OCI-LY7 (cell line): Measurements from ENCODE around the gene DIP2C. TPM values are rescaled to one million over a fixed set of nuclear protein-coding genes. Genes with fewer than 3 reads are reported as not detected.

ENCODE experiments used
- BruUV-seq: library from RNA; stranded (reverse); fragments of 400-500 nt; replicated peaks from 2 replicates; lab custom pipeline; 2021; lab: Mats Ljungman, UMichigan
- CTCF ChIA-PET: fragments of 300-600 bp; sonication (Branson Sonifier 250); formaldehyde crosslinking; loops from one replicate; lab custom pipeline; 2022; ENCODE audit warnings: antibody characterized with exemption; ENCODE audit not compliant: unreplicated experiment; lab: Charles Lee
- POLR2A ChIA-PET: fragments of 300-600 bp; sonication (Branson Sonifier 250); formaldehyde crosslinking; loops from one replicate; lab custom pipeline; 2022; ENCODE audit warnings: antibody characterized with exemption; lab: Charles Lee
- DNase-seq: peaks from one replicate; pipeline ENCODE4 v3.0.0-alpha.2; 2015; ENCODE audit warnings: low spot score
- H2AFZ ChIP-seq: fragments of 200-600 bp; sonication (generic), shearing (Covaris generic); 2 replicates; pipeline ENCODE4 v1.6.1; 2014; ENCODE audit warnings: mild to moderate bottlenecking, antibody characterized with exemption, low read length, moderate library complexity
- H3K27ac ChIP-seq: fragments of 200-600 bp; sonication (generic); 2 replicates; pipeline ENCODE4 v1.5.1; 2014; ENCODE audit warnings: mixed run types, low read depth, mild to moderate bottlenecking, moderate library complexity, low read length, inconsistent platforms; ENCODE audit not compliant: poor library complexity, severe bottlenecking
- H3K36me3 ChIP-seq: fragments of 200-600 bp; sonication (generic); 2 replicates; pipeline ENCODE4 v1.6.1; 2014; ENCODE audit warnings: mild to moderate bottlenecking, antibody characterized with exemption, low read length, moderate library complexity, mixed read lengths; ENCODE audit not compliant: insufficient read depth
- H3K4me1 ChIP-seq: fragments of 200-600 bp; sonication (generic); 2 replicates; pipeline ENCODE4 v1.5.1; 2014; ENCODE audit warnings: mild to moderate bottlenecking, low read length; ENCODE audit not compliant: insufficient read depth, poor library complexity, severe bottlenecking
- H3K4me2 ChIP-seq: fragments of 200-600 bp; sonication (generic); 2 replicates; pipeline ENCODE4 v1.6.1; 2014; ENCODE audit warnings: mild to moderate bottlenecking, low read length
- H3K4me3 ChIP-seq: fragments of 200-600 bp; sonication (generic); 2 replicates; pipeline ENCODE4 v1.5.1; 2014; ENCODE audit warnings: mild to moderate bottlenecking, low read depth, low read length; ENCODE audit not compliant: poor library complexity, severe bottlenecking
- H3K79me2 ChIP-seq: fragments of 200-600 bp; sonication (generic); 2 replicates; pipeline ENCODE4 v1.6.1; 2016; ENCODE audit warnings: low read depth, mild to moderate bottlenecking, low read length, moderate library complexity, mixed read lengths; ENCODE audit not compliant: insufficient read depth
- H3K9me2 ChIP-seq: fragments of 200-600 bp; sonication (generic); 2 replicates; pipeline ENCODE4 v1.6.1; 2016; ENCODE audit warnings: mild to moderate bottlenecking, low read length, mixed read lengths; ENCODE audit not compliant: insufficient read depth
- H3K9me3 ChIP-seq: fragments of 200-600 bp; sonication (generic); 2 replicates; pipeline ENCODE4 v1.6.1; 2014; ENCODE audit warnings: mild to moderate bottlenecking, mixed run types, low read length, mixed read lengths
- H4K20me1 ChIP-seq: fragments of 200-600 bp; sonication (generic); 2 replicates; pipeline ENCODE4 v1.6.1; 2014; ENCODE audit warnings: mild to moderate bottlenecking, antibody characterized with exemption, low read length, moderate library complexity, mixed read lengths; ENCODE audit not compliant: insufficient read depth
- EZH2phosphoT487 ChIP-seq: fragments of 200-600 bp; sonication (generic); IDR thresholded peaks from 2 replicates; pipeline ENCODE4 v1.6.1; 2018; ENCODE audit warnings: low read depth, borderline replicate concordance, mild to moderate bottlenecking, mixed run types, antibody characterized with exemption, low read length, moderate library complexity, mixed read lengths
- intact Hi-C: fragments of 100-400 bp; cut with micrococcal nuclease; formaldehyde crosslinking; loops from one replicate; pipeline ENCODE4 v1.10.0; 2022; ENCODE audit not compliant: unreplicated experiment
- total RNA-seq, 2 experiments: library from RNA; depleted of rRNA in 1 of 2; stranded (reverse); fragments of >200 nt in 1 of 2; shearing (Covaris generic) in 1 of 2; gene quantifications; 2 replicates each; pipeline ENCODE4 v1.2.3, GENCODE V29; 2014 to 2022
- TF ChIP-seq, protein P1 (sequence below): fragments of 200-600 bp; sonication (generic); conservative IDR thresholded peaks from 2 replicates; pipeline ENCODE4 v1.5.1; 2014; ENCODE audit warnings: mild to moderate bottlenecking, antibody characterized with exemption, low read length, moderate library complexity, mixed read lengths

The DIP2C gene
- total RNA-seq, 2 experiments from 2014 or later: 10.9 to 29.5 TPM

DNA sequence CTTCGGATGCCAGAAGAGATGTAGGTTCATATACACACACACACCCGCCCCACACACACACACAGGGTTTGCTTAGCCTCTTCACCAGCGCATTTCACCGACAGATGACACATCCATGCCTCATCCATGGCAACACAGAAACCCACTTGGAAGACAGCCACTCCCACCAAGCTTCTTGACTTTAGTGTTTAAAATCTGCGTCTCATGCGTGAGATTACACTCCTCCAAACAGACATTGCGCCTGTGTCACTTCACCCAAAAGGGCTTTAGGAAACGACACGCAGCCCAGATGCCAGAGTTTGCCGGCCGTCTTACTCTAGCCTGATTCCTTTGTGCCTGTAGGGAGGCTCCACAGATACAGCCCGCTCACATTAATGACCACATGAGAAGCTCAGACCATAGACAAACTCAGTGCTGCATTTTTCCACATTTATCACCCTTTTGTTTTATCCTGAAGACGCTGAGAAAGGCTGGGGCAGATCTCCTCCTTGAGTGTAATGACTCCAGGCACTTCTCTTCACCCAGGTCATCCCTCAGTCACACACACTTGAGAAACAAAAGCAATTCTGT lies 73.8 kb downstream of the DIP2C start:
- no peaks in the 10 kb centered on the region for H3K79me2 ChIP-seq
- CTCF ChIA-PET: no interaction called here
- H3K9me2 ChIP-seq: no peaks in the 10 kb centered on the region
- no peaks in the 10 kb centered on the region for H3K9me3 ChIP-seq
- no peaks in the 10 kb centered on the region for H3K36me3 ChIP-seq
- H3K4me3 ChIP-seq: no peak overlapping the region
- DNase-seq: no peak
- peaks cover 13% of the 10 kb centered on the region for H3K4me1 ChIP-seq
- no peak for TF ChIP-seq EZH2phosphoT487
- TF ChIP-seq, protein P1, sequence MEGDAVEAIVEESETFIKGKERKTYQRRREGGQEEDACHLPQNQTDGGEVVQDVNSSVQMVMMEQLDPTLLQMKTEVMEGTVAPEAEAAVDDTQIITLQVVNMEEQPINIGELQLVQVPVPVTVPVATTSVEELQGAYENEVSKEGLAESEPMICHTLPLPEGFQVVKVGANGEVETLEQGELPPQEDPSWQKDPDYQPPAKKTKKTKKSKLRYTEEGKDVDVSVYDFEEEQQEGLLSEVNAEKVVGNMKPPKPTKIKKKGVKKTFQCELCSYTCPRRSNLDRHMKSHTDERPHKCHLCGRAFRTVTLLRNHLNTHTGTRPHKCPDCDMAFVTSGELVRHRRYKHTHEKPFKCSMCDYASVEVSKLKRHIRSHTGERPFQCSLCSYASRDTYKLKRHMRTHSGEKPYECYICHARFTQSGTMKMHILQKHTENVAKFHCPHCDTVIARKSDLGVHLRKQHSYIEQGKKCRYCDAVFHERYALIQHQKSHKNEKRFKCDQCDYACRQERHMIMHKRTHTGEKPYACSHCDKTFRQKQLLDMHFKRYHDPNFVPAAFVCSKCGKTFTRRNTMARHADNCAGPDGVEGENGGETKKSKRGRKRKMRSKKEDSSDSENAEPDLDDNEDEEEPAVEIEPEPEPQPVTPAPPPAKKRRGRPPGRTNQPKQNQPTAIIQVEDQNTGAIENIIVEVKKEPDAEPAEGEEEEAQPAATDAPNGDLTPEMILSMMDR: no peak
- intact Hi-C loops: loop anchor here (5.0 kb wide), 1 partner anchor 88 kb away; no protein-coding TSS in a partner anchor
- H3K4me2 ChIP-seq: no peak overlapping the region
- H4K20me1 ChIP-seq: no peaks in the 10 kb centered on the region
- no peak overlapping the region for H3K27ac ChIP-seq
- BruUV-seq: no TSS peak
- H2AFZ ChIP-seq: no peak overlapping the region
- POLR2A ChIA-PET: no interaction called here

DNA sequence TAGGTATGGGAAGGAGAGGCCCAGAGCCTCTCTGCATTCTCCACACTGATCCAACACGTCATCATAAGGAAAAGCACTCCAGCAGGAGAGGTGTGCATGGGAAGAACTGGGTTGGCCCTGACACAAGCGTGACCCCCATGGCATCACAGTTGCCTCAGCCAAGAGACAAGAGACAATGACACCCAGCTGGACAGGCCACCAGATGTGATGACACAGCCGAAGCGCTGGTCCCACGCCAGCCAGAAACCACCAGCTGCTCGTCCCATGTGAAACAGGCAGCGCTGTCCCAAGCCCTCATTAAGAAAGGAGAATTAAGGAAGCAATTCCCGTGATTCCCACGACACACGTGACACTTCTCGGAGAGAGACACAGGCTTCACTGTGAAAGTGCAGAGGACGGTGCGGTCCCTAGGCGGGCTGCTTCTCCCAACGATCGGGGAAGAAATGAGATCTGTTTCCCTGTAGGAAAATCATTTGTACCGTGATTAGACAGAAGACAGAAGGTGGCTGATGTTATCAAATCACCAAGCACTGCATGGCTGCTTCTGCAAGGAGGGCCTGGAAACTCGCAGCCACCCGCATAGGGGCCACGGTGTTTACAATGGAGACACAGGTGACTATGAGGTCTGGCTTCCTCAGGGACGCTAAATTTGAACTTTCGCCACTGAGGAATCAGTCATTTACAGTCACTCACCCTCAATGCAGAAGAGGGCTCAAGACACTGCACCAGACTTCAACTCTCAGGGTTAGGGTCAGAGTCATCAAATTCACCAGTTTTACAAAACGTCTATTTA lies 74.5 kb downstream of the DIP2C start:
- no TSS peak for BruUV-seq

More for the DNA sequence above, 74.5 kb downstream of the DIP2C start:
- Histone ChIP-seq H3K9me2 (no peaks in the 10 kb centered on the region), H3K79me2 (no peaks in the 10 kb centered on the region), H4K20me1 (no peaks in the 10 kb centered on the region), H3K36me3 (no peaks in the 10 kb centered on the region), H3K9me3 (no peaks in the 10 kb centered on the region), H3K4me1 (peaks cover 6% of the 10 kb centered on the region), H2AFZ (no peak overlapping the region), H3K27ac (no peak overlapping the region), H3K4me3 (no peak overlapping the region), H3K4me2 (no peak overlapping the region)
- ChIA-PET CTCF (interaction anchor here (0.7 kb wide), 1 partner anchor 18 kb away, joined by 3 read pairs; no protein-coding TSS in a partner anchor), POLR2A (no interaction called here)
- DNase-seq: no peak
- TF ChIP-seq, protein P1: no peak
- TF ChIP-seq EZH2phosphoT487: no peak
- intact Hi-C loops: loop anchor here (5.0 kb wide), 1 partner anchor 88 kb away; no protein-coding TSS in a partner anchor
